Loucy (cell line): ENCODE measurements around the gene DHRS12.

Experiments
- H2AFZ ChIP-seq: fragments of 200-600 bp; sonication (generic); 2 replicates; pipeline ENCODE4 v1.6.0; 2016; ENCODE audit warnings: antibody characterized with exemption, mild to moderate bottlenecking, low read length, moderate library complexity
- H3F3A ChIP-seq: fragments of 200-600 bp; 2 replicates; pipeline ENCODE4 v1.6.0; 2016; ENCODE audit warnings: antibody characterized with exemption, low read depth, mild to moderate bottlenecking
- H3K27me3 ChIP-seq: fragments of 200-600 bp; sonication (generic); 2 replicates; pipeline ENCODE4 v1.6.1; 2014; ENCODE audit warnings: low read length, mild to moderate bottlenecking; ENCODE audit not compliant: insufficient read depth, poor library complexity, severe bottlenecking
- H3K36me3 ChIP-seq: fragments of 200-600 bp; sonication (generic); 2 replicates; pipeline ENCODE4 v1.6.1; 2016; ENCODE audit warnings: low read length; ENCODE audit not compliant: insufficient read depth
- H3K4me1 ChIP-seq: fragments of 200-600 bp; sonication (generic); 2 replicates; pipeline ENCODE4 v1.5.1; 2014; ENCODE audit warnings: low read length, mild to moderate bottlenecking; ENCODE audit not compliant: insufficient read depth, poor library complexity, severe bottlenecking
- H3K4me2 ChIP-seq: fragments of 200-600 bp; sonication (generic); 2 replicates; pipeline ENCODE4 v1.6.0; 2014; ENCODE audit warnings: antibody characterized with exemption, low read length, low read depth, mild to moderate bottlenecking; ENCODE audit not compliant: poor library complexity, severe bottlenecking
- H3K4me3 ChIP-seq: fragments of 200-600 bp; sonication (generic); 2 replicates; pipeline ENCODE4 v1.5.1; 2014; ENCODE audit warnings: low read length, mild to moderate bottlenecking, mixed read lengths; ENCODE audit not compliant: poor library complexity, severe bottlenecking
- H3K79me2 ChIP-seq: fragments of 200-600 bp; sonication (generic); 2 replicates; pipeline ENCODE4 v1.6.1; 2014; ENCODE audit warnings: low read length; ENCODE audit not compliant: insufficient read depth
- H3K9ac ChIP-seq: fragments of 200-600 bp; sonication (generic); 2 replicates; pipeline ENCODE4 v1.6.0; 2014; ENCODE audit warnings: mild to moderate bottlenecking, low read depth, low read length, moderate library complexity; ENCODE audit not compliant: poor library complexity, severe bottlenecking
- H3K9me2 ChIP-seq: fragments of 200-600 bp; sonication (generic); replicated peaks from 2 replicates; pipeline ENCODE4 v1.6.1; 2016; ENCODE audit warnings: low read depth, low read length, mixed read lengths
- H3K9me3 ChIP-seq: fragments of 200-600 bp; sonication (generic); 2 replicates; pipeline ENCODE4 v1.6.1; 2014; ENCODE audit warnings: mild to moderate bottlenecking, antibody characterized with exemption, low read length, low read depth; ENCODE audit not compliant: insufficient read depth
- H4K20me1 ChIP-seq: fragments of 200-600 bp; sonication (generic); 2 replicates; pipeline ENCODE4 v1.6.0; 2014; ENCODE audit warnings: antibody characterized with exemption, low read length, mild to moderate bottlenecking; ENCODE audit not compliant: insufficient read depth, poor library complexity, severe bottlenecking
- CTCF ChIP-seq: fragments of 200-600 bp; sonication (generic); conservative IDR thresholded peaks from 2 replicates; pipeline ENCODE4 v1.5.1; 2014; ENCODE audit warnings: mild to moderate bottlenecking, antibody characterized with exemption, low read length
- EZH2phosphoT487 ChIP-seq: fragments of 200-600 bp; IDR thresholded peaks from 2 replicates; pipeline ENCODE4 v1.6.1; 2018; ENCODE audit warnings: antibody characterized with exemption, mild to moderate bottlenecking, moderate library complexity, borderline replicate concordance

The DHRS12 gene

GRCh38 chr13:51731759-51732158 is 72.2 kb downstream of the DHRS12 start:
- Histone ChIP-seq H3F3A (no peaks in the 10 kb centered on the region), H3K27me3 (no peaks in the 10 kb centered on the region), H2AFZ (no peak overlapping the region), H3K79me2 (no peaks in the 10 kb centered on the region), H4K20me1 (no peaks in the 10 kb centered on the region), H3K9me3 (no peaks in the 10 kb centered on the region), H3K36me3 (peaks cover 11% of the 10 kb centered on the region; the same call in 1 of the 2 replicates), H3K4me2 (no peak overlapping the region), H3K4me3 (no peak overlapping the region), H3K9ac (no peak overlapping the region), H3K4me1 (no peaks in the 10 kb centered on the region), H3K9me2 (no peaks in the 10 kb centered on the region)
- TF ChIP-seq CTCF (no peak), EZH2phosphoT487 (no peak)

- Histone ChIP-seq H3K27me3 (no peaks in the 10 kb centered on the region), H3K79me2 (no peaks in the 10 kb centered on the region), H4K20me1 (no peaks in the 10 kb centered on the region), H3K4me3 (no peak overlapping the region), H3K4me2 (no peak overlapping the region), H3K36me3 (peaks cover 11% of the 10 kb centered on the region; the same call in 1 of the 2 replicates), H3K9ac (no peak overlapping the region), H3K9me2 (no peaks in the 10 kb centered on the region), H3K9me3 (no peaks in the 10 kb centered on the region), H3K4me1 (no peaks in the 10 kb centered on the region), H3F3A (no peaks in the 10 kb centered on the region), H2AFZ (no peak overlapping the region)
- TF ChIP-seq CTCF (no peak), EZH2phosphoT487 (no peak)
These were observed 73.0 kb downstream of the DHRS12 start for GRCh38 chr13:51730927-51731326.

GRCh38 chr13:51729866-51730553 is 74.0 kb downstream of the DHRS12 start:
- H3K9me3 ChIP-seq = no peaks in the 10 kb centered on the region
- no peak overlapping the region for H3K4me2 ChIP-seq
- H3K27me3 ChIP-seq = no peaks in the 10 kb centered on the region
- TF ChIP-seq EZH2phosphoT487 (no peak), CTCF (no peak)
- H2AFZ ChIP-seq = no peak overlapping the region
- H4K20me1 ChIP-seq = no peaks in the 10 kb centered on the region
- no peak overlapping the region for H3K4me3 ChIP-seq
- no peaks in the 10 kb centered on the region for H3F3A ChIP-seq
- peaks cover 11% of the 10 kb centered on the region; the same call in 1 of the 2 replicates for H3K36me3 ChIP-seq
- H3K9ac ChIP-seq = no peak overlapping the region
- H3K9me2 ChIP-seq = no peaks in the 10 kb centered on the region
- no peaks in the 10 kb centered on the region for H3K4me1 ChIP-seq
- no peaks in the 10 kb centered on the region for H3K79me2 ChIP-seq
